Activated CD8-positive, alpha-beta memory T cell treated with anti-CD3 and anti-CD28 coated beads for 1 hour (primary cell): ENCODE results near the gene VPS35L.
"Not testable (repeated sequence)": the region's sequence is repeated elsewhere in the genome, so short reads cannot be mapped to it uniquely, and the experiment has no call there.

Source experiments
- DNase-seq, 2 donors: peaks; one replicate each; pipeline ENCODE4 v3.0.0-alpha.2; 2020; ENCODE audit warnings: low read depth in 1 of 2; ENCODE audit errors: extremely low read depth in 1 of 2

VPS35L gene

DNA sequence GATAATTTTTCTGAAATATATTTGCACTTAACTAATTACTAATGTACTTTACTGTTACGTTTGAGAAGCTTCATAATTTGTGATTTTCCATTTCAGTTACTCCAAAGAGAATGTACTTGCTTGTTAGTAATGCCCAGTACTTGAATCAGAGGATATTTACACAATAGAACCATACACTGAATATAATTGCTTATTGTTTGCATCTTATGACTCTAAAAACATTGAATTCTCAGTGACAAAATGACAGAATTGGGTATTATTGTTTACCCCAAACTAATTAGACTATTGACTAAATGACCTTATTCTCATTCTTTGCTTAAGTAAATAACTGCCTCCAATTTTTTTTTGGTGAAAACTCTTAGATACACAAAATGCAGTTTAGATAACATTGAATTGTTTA, 22.9 kb upstream of the VPS35L start:
- no peak for DNase-seq

DNA sequence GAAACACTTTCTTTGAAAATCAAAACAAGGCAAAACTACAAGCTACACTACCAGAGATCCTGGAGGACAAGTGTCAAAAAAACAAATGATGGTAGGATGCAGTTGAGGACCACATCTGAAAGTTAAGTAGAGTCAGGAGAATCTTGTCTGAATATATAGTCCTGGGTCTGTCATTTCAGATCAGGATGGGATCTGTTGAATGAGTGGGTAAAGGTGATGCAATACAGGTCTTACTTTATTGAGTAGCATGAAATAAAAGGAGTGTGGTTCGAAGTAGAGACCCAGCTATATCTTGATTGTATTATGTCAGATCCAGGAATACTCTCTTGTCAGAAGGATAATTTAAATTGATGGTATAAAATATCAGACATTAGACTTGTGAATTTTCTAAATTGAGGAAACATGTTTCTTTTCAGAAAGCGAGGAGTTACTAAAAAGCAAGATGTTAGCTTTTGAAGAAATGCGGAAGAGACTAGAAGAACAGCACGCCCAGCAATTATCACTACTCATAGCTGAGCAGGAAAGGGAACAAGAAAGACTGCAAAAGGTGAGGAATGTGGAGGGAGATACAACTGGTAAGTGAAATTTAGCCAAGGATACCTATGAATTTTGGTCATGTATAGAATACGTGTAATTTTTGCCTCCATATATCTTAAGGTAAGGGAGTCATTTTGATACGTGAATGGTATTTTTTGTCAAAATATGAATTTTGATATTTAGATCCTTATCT, 15.1 kb upstream of the VPS35L start:
- DNase-seq = no peak

DNA sequence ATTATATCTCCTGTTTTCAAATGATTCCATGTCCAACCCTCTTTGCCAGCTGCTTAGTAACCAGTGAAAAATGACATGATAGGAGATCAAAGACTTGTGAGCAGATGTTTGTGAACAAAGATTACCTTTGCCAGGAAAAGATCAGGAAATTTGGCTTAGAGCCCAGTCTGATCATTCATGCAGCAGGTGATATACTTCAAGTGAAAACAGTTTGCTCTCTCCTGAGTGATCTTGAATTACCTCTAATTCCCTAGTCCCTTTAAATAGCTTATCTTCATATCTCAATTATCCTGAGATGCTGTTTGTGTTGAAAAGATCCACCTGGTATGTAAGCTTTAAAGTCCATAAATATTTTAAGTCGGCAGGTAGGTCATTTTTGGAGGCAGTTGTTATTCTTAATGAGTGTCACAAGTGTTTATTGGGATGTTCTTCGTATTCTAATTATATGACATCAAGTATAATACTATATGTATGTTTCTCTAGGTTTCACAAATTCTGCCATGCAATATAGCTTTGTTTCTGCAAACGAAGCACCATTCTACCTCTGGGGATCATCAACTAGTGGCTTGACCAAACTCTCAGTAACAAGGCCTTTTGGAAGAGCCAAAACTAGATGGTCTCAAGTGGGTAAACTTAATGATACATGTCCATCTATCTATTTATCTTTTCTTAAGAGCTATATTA, 13.2 kb upstream of the VPS35L start:
- no peak for DNase-seq

DNA sequence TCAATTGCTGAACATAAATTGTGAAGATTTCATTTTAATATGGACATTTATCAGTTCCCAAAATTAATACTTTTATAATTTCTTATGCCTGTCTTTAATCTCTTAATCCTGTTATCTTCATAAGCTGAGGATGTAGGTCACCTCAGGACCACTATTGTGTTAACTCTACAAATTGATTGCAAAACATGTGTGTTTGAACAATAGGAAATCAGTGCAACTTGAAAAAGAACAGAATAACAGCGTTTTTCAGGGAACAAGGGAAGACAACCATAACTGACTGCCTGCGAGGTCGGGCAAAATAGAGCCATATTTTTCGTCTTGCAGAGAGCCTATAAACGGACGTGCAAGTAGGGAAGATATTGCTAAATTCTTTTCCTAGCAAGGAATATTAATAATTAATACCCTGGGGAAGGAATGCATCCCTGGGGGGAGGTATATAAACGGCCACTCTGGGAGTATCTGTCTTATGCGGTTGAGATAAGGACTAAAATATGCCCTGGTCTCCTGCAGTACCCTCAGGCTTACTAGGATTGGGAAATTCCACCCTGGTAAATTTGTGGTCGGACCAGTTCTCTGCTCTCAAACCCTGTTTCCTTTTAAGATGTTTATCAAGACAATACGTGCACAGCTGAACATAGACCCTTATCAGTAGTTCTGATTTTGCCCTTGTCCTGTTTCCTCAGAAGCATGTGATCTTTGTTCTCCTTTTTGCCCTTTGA, 12.1 kb upstream of the VPS35L start:
- not testable (repeated sequence) for DNase-seq

DNA sequence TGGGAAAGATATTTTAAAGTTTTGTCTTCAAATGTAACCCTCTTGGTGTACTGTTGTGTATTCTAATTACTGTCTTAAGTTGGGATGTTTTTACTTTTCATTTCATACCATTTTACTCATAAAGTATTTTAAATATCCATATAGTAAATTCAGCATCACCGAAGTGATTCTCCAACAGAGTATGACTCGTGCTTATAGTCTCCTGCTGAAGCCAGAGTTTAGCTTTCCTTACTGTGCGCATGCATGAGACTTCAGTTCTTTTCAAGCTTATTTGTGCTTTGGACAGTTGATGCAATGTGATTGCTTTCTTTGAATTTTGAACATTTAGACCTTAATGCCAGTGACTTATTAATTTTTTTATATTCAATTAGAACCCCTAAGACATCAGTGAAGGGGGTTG, 7.4 kb upstream of the VPS35L start:
- no peak for DNase-seq

DNA sequence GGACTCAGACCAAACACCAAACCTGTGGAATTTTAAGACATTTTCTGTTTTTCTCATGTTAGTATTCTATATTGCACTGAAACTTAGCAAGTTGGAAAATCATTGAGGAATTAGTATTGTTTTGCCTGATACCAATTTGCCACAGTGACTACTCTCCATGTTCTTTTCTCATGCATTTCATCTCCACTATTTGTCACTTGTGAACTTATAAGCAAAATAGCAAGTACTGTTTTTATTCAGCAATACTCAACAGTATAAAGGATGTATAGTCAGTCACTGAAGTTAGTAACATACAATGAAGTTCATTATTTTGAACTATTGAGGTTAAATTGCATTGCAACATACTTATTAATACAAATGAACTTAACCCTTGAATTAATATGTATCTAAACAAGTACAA, 5.8 kb upstream of the VPS35L start:
- DNase-seq = no peak

DNA sequence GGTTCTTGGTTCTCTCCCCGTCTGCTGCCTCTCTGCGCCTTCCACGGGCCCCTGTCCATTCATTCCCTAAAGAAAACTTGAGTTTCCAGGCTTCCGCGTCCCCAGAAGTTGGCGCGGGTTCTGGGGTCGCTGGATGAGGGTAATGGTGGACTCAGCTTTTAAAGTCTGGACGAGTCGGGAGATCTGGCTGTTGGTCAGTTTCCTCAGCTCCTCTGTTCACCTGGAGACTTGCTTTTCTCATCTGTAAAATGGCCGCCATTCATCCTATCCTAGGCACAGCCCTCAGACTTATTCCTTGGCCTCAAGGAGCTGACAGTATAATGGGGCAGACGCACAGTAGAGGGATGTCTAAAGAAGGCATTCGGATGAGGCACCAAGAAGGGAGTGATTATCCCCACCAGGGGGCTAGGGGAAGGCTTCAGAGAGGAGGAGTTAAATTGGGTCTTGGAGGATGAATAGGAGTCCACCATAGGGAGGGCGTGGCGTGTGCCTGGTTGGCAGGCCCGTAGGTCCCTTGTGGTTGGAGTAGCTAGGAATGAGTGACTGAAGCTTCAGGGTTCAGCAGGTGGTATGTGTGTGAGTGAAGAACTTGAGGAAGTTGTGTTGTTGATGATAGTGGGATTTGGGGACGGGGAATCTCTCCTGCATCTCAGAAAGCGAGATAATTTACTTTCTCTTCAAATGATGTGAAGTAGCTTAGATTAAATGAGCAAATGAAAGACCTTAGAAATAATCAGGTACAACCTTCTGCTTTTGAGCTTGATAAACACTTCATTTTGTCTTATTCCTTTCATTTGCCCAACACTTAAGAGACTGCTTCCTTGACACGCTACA, 652 bp downstream of the VPS35L start:
- no peak for DNase-seq

DNA sequence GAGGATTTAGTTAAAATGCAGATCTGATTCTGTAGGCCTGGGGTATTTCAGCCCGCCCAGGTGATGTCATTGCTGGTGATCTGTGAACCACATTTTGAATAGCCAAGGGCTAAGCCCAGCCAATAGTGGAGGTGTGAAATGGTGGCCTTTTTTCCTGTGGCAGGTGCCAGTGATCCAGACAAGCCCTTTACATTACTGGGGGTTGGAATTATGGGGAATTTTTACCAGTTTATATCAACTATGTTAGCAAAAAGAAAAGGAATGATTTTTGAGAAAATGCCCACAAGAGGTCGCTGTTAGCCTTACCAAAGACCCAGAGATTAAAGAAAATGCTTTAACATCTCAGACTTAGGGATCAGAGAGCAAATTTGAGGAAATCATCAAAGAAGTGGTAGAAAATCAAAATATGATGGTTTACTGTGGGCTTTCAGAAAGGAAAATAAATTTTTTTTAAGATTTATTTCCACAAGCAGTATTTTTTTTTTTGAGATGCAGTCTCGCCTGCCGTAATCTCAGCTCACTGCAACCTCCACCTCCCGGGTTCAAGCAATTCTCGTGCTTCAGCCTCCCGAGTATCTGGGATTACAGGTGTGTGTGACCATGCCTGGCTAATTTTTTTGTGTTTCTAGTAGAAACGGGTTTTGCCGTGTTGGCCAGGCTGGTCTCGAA, 3.9 kb downstream of the VPS35L start:
- no peak for DNase-seq

DNA sequence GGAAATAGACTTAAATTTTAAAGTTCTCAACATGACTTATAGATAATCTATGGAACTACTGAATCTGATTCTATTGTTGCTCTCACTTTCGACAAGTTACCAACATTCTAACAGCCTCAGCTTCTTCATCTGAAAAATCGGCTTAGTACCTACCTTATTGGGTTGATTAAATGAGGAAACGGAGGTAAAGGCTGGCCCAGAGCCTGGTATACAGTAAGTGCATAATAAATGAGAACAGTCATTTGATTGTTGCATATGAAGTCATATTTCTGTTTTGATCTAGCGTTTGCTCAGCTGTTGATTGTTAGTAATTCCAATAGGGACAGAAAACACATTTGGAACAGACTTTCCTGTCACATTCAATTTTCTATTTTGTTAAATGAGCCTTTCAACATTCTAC, 4.6 kb downstream of the VPS35L start:
- DNase-seq = no peak

DNA sequence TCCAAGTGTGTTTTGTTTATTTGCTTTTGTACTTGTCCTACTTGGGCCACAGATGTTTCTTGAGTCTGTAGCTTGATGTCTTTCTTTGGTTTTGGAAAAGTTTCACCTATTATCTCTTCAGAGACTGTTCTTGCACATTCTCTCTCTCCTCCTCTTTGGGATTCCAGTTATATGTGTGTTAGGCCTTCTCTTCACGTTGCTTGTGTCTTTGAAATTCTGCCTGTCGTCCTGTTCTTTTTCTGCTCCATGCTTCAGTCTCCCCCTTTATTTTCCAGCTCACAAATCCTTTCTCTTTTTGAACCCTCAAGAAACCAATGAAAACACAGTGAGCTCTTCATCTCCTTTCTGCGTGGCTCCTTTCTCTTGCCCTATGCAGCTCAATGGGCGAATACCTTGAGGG, 7.9 kb downstream of the VPS35L start:
- no peak for DNase-seq

DNA sequence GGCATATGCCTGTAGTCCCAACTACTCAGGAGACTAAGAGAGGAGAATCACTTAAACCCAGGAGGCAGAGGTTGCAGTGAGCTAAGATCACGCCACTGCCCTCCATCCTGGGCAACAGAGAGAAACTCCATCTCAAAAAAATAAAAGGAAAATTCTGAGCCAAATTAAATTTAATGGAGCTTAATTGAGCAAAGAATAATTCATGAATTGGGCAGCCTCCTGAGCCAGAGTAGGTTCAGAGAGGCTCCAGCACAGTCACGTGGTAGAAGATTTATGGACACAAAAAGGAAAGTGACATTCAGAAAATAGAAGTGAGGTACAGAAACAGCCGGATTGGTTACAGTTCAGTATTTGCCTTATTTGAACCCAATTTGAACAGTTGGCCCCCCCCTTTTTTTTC, 10.9 kb downstream of the VPS35L start:
- DNase-seq = no peak

DNA sequence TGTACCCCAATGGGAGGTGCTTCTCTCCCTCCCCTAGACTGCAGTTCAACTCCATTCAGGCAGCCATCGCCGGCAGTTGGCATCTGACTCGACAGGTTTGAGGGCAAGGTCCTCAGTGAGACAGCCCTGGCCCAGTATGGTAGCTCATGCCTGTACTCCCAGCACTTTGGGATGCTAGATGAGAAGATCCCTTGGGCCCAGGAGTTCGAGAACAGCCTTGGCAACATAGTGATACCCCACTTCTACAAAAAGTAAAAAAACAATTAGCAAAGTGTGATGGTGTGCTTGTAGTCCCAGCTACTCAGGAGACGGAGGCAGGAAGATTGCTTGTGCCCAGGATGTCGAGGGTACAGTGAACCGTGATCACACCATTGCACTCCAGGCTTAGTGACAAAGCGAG, 12.1 kb downstream of the VPS35L start:
- no peak for DNase-seq

DNA sequence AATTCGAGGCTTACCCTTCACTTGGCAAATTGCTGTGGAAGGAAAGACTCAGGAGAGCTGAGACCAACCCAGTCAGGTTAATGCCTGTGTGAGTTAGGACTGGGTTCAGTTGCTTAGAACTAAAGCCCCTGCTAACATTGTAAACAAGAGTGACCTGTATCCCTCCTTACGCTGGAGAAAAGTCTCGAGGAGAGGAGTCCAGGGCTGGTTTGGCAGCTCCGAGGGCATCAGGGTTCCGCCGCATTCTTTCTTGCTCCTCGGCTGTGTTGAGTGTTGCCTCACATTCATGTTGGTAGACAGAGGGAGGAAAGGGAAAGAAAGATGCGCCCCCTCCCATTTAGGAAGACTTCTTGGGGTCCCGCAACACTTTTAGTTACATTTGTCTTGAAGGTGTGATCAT, 18.5 kb downstream of the VPS35L start:
- DNase-seq = no peak

DNA sequence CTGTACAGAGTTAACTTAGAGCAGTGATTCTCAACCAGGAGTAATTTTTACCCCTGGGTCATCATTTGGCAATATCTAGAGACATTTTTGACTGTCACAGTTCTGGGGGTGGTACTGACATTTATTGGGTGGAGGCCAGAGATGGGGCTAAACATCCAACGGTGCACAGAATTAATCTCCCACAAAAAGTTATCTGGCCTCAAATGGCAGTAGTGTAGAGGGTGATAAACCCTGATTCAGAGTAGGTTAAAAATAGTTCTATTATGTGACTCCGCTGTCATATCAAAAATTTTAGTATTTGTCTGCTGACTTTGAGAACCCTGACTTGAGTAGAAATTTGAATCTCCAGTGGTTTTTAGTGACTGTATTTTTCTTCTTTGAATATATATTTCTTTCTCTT, 19.1 kb downstream of the VPS35L start:
- DNase-seq = no peak

DNA sequence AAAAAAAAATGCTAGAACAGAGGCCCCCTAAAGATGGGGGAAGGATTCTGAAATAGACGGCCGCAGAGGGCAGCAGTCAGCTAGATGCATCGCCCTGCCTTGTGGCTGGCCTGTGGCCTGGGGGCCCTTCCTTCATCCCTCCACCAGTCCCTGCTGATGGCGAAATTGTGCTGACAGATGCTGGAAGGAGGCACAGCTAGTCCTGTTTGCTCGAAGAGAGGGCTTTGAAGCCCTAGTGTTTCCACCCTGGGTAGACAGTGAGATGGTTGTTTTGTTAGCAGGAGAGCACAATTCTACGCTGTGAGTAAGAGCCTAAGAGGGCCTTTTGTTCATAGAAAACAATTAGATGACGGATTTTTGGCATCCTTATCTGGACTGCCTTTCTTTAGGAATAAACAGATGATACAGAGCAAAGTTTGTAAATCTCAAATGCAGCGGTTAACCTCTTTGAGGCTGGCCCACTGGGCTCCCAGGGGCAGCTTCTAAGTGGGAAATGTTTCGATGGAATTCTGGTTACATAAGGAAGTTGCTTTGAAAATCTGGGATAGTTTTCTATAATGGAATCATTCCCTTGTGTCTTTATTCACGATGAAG, 23.0 kb downstream of the VPS35L start:
- no peak for DNase-seq

DNA sequence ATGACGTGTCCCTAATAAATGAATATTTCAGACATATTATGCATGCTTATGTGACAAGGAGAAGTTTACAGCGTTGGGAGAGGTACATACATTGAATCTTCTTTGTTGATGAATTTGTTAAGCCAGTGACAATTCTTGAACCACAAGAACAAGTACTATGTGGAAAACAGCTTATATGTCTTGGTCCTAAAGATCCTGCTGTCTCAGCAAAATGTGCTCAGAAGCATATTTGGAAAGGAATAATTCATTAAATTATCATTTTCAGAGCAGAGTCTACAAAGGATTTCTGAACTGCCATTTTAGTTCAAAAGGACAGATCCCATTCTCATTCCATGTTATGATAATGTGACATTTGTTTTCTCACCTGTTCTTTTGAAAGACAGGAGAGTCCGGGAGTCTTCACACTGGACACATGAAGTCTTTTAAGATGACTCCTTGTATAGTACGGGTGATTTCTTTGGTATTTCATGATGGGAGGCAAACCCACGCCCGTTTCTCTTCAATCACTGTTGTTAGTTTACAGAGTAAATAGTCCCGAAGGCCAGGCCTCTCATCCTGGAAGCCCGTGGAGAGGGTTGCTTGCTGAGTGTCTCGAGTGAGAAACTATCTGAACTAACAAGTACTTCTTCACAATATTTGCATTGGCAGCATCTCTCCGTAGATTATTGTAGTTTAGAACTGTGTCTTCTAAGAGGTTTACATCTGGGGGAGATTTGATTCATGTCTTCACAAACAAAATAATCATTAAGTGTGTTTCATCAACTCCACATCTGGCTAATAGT, 26.7 kb downstream of the VPS35L start:
- DNase-seq = no peak

DNA sequence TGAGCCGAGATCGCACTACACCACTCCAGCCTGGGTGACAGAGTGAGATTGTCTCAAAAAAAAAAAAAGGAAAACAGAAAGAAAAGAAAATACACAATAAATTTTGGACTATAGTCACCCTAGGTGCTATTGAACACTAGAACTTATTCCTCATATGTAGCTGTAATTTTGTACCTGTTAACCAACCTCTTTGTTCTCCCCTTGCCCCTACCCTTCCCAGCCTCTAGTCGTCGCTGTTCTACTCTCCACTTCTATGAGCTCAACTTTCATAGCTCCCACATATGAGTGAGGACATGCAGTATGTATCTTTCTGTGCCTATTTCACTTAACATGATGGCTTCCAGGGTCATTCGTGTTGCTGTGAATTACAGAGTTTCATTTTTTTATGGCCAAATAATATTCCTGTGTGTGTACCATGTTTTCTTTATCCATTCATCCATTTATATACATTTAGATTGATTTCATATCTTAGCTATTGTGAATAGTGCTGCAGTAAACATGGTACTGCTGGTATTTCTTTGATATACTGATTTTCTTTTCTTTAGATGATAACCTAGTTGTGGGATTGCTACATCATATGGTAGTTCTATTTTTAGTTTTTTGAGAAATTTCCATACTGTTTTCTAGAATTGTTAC, 28.3 kb downstream of the VPS35L start:
- no peak for DNase-seq

DNA sequence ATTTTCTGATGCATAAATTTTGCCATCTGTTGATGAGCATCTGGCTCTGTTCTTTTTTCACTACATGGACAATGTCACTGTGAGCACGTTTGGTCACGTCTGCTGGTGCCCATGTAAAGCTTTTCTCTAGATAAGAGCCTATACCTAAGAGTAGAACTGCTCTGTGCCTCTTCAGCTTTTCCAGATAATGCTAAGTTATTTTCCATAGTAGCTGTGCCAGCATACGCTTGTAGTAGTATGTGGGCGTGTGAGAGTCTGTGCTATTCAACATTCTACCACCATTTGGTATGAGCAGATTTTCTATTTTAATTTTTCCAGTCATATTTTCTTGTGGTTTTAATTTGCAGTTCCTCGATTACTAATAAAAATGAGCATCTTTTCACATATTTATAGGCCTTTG, 33.2 kb downstream of the VPS35L start:
- DNase-seq = no peak

DNA sequence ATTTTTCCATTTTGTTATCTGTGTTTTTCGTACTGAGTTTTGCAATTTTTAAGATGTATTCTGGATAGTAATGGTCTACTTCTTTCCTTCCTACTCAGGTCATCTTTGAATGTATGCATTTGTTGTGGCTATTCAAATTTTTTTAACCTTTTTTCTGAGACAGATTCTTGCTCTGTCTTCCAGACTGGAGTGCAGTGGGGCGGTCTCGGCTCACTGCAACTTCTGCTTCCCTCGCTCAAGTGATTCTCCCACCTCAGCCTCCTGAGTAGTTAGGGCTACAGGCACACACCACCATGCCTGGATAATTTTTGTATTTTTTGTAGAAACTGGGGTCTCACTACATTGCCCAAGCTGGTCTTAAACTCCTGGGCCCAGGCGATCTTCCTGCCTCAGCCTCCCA, 33.6 kb downstream of the VPS35L start:
- no peak for DNase-seq
